Urinary bladder (tissue), 2 donors: ENCODE data around the gene VPS35. TPM values are rescaled to one million over a fixed set of nuclear protein-coding genes. Genes with fewer than 3 reads are reported as not detected.

Source experiments
- polyA plus RNA-seq: library from polyadenylated mRNA; stranded (reverse); fragments of 200-250 nt; gene quantifications from one replicate; pipeline ENCODE4 v1.2.3, GENCODE V29; 2013
- total RNA-seq: library from RNA; depleted of rRNA; stranded (reverse); fragments of >200 nt; gene quantifications from one replicate; pipeline ENCODE4 v1.2.3, GENCODE V29; 2014
- donor health status: healthy.

The VPS35 gene
- total and polyA plus RNA-seq, 2 donors, result 44.4 to 154 TPM

Other genes starting within 250 kb of the VPS35 start
- 12.8 TPM for gene SHCBP1, start 67.8 kb downstream of the VPS35 start, total RNA-seq
- 0.47 TPM for gene SHCBP1, start 67.8 kb downstream of the VPS35 start, polyA plus RNA-seq
- 10.1 TPM for gene ORC6, start 481 bp upstream of the VPS35 start, total RNA-seq
- gene ORC6, start 481 bp upstream of the VPS35 start, polyA plus RNA-seq, result 0.77 TPM
- gene MYLK3, start 59.2 kb upstream of the VPS35 start, total RNA-seq, result 3.1 TPM
- 0.13 TPM for gene MYLK3, start 59.2 kb upstream of the VPS35 start, polyA plus RNA-seq
- gene C16orf87, start 142.0 kb upstream of the VPS35 start, total RNA-seq, result 11.7 TPM
- gene C16orf87, start 142.0 kb upstream of the VPS35 start, polyA plus RNA-seq, result 6.4 TPM
- 4.8 TPM for gene GPT2, start 195.2 kb upstream of the VPS35 start, total RNA-seq
- 3.7 TPM for gene GPT2, start 195.2 kb upstream of the VPS35 start, polyA plus RNA-seq